SK-N-MC (cell line): ENCODE measurements around the gene MAP7.

ENCODE experiments used
- DNase-seq: peaks from one replicate; pipeline ENCODE4 v3.0.0-alpha.2; 2011; ENCODE audit warnings: low read depth, low spot score
- H3K27ac ChIP-seq: fragments of 200-600 bp; sonication (generic); 2 replicates; pipeline ENCODE4 v1.5.1; 2016; ENCODE audit warnings: mixed run types
- H3K36me3 ChIP-seq: fragments of 200-600 bp; sonication (generic); 2 replicates; pipeline ENCODE4 v1.6.1; 2017; ENCODE audit warnings: antibody characterized with exemption, low read length, mixed read lengths; ENCODE audit not compliant: insufficient read depth
- H3K4me3 ChIP-seq: fragments of 200-600 bp; sonication (generic); 2 replicates; pipeline ENCODE4 v1.5.1; 2016
- H3K9ac ChIP-seq: fragments of 200-600 bp; sonication (generic); 2 replicates; pipeline ENCODE4 v1.8.0; 2017; ENCODE audit warnings: mixed run types, mixed read lengths; ENCODE audit not compliant: insufficient read length
- H3K9me3 ChIP-seq: fragments of 200-600 bp; sonication (generic); 2 replicates; pipeline ENCODE4 v1.6.1; 2017; ENCODE audit warnings: low read depth, mild to moderate bottlenecking, antibody characterized with exemption, low read length, moderate library complexity, mixed read lengths
- EZH2 ChIP-seq: fragments of 200-600 bp; sonication (generic); IDR thresholded peaks from one replicate; pipeline ENCODE4 v1.6.1; 2017; ENCODE audit warnings: antibody characterized with exemption
- FOXP2 ChIP-seq: optimal IDR thresholded peaks from 2 replicates; pipeline ENCODE3; 2011; ENCODE audit warnings: mild to moderate bottlenecking, moderate library complexity; ENCODE audit not compliant: insufficient read depth; ENCODE audit errors: extremely low read length, control extremely low read depth
- POLR2AphosphoS5 ChIP-seq: IDR thresholded peaks from 2 replicates; pipeline ENCODE4 v1.6.1; 2012; ENCODE audit warnings: mild to moderate bottlenecking, low read depth, low read length, borderline replicate concordance

Gene MAP7

GRCh38 chr6:136304410-136304809, 245.8 kb downstream of the MAP7 start:
- no peak overlapping the region for H3K27ac ChIP-seq
- no peak for DNase-seq
- H3K9me3 ChIP-seq = no peaks in the 10 kb centered on the region
- no peak overlapping the region for H3K4me3 ChIP-seq
- TF ChIP-seq POLR2AphosphoS5 = no peak
- TF ChIP-seq FOXP2 = no peak
- TF ChIP-seq EZH2 = no peak
- no peak overlapping the region for H3K9ac ChIP-seq
- no peaks in the 10 kb centered on the region for H3K36me3 ChIP-seq

- no peak overlapping the region for H3K27ac ChIP-seq
- no peak for DNase-seq
- TF ChIP-seq FOXP2 = no peak
- TF ChIP-seq EZH2 = no peak
- no peak for TF ChIP-seq POLR2AphosphoS5
- no peaks in the 10 kb centered on the region for H3K36me3 ChIP-seq
- H3K4me3 ChIP-seq = no peak overlapping the region
- H3K9ac ChIP-seq = no peak overlapping the region
- no peaks in the 10 kb centered on the region for H3K9me3 ChIP-seq
Observed at GRCh38 chr6:136303516-136303915, 246.7 kb downstream of the MAP7 start.

- no peak for DNase-seq
- no peaks in the 10 kb centered on the region for H3K36me3 ChIP-seq
- H3K9ac ChIP-seq = no peak overlapping the region
- H3K9me3 ChIP-seq = no peaks in the 10 kb centered on the region
- no peak overlapping the region for H3K27ac ChIP-seq
- TF ChIP-seq EZH2 = no peak
- TF ChIP-seq POLR2AphosphoS5 = no peak
- TF ChIP-seq FOXP2 = no peak
- H3K4me3 ChIP-seq = no peak overlapping the region
Observed at GRCh38 chr6:136294621-136295020, 255.6 kb downstream of the MAP7 start.
